NCI-H2196 (cell line): Measurements from ENCODE around the gene TLCD3A.
"Not testable (repeated sequence)": the region's sequence is repeated elsewhere in the genome, so short reads cannot be mapped to it uniquely, and the experiment has no call there.

Experiments used
- DNase-seq: peaks from one replicate; lab custom pipeline; 2025; ENCODE audit not compliant: unreplicated experiment; lab: John Stamatoyannopoulos, UW

Gene TLCD3A

DNA sequence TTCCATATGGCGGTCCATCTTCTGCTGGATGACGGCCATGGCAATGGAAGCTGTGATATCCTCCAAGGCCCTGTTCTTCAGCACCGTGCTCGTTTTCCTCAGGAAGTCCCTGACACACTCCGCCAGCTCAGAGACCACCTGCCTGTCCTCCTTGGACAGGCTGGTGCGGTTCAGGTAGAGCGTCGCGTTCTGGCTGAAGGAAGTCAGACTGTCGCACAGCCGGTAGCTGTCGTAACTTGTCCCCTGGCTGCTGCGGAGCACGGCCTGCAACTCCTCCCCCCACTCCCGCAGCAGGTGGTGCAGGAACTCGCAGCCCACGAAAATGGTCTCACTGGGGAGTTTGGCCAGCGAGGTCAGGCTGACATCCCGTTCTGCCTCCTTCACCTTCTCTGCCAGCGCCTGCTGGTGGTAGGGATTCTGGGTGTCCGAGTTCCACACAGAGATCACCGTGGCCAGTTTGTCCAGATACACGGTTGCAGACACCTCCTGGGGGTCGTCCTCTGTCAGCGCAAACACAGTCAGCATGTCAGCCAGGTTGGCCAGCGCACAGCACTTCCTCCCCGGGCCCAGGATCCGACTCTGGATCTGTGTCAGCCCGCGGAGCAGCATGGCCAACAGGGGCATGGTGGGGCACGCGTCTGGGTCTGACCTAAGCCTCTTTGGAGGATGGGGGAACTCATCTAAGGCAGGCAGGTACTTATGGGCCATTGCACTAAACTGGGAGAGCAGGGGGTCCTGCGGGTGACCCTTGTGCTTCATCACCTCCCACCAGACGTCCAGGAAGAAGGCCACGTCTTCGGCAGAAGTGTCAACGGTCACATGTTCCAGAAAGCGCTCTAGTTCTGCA, 14.6 kb downstream of the TLCD3A start:
- no peak for DNase-seq

DNA sequence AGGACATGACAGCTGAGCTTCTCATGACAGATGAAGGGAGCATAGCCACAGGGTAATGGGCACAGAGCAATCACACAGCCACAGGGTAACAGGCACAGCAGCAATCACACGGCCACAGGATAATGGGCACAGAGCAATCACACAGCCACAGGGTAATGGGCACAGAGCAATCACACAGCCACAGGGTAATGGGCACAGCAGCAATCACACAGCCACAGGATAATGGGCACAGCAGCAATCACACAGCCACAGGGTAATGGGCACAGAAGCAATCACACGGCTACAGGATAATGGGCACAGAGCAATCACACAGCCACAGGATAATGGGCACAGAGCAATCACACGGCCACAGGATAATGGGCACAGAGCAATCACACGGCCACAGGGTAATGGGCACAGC, 16.2 kb downstream of the TLCD3A start:
- not testable (repeated sequence) for DNase-seq

DNA sequence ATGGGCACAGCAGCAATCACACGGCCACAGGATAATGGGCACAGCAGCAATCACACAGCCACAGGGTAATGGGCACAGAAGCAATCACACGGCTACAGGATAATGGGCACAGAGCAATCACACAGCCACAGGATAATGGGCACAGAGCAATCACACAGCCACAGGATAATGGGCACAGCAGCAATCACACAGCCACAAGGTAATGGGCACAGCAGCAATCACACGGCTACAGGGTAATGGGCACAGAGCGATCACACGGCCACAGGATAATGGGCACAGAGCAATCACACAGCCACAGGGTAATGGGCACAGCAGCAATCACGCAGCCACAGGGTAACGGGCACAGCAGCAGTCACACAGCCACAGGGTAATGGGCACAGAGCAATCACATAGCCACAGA, 17.0 kb downstream of the TLCD3A start:
- not testable (repeated sequence) for DNase-seq

DNA sequence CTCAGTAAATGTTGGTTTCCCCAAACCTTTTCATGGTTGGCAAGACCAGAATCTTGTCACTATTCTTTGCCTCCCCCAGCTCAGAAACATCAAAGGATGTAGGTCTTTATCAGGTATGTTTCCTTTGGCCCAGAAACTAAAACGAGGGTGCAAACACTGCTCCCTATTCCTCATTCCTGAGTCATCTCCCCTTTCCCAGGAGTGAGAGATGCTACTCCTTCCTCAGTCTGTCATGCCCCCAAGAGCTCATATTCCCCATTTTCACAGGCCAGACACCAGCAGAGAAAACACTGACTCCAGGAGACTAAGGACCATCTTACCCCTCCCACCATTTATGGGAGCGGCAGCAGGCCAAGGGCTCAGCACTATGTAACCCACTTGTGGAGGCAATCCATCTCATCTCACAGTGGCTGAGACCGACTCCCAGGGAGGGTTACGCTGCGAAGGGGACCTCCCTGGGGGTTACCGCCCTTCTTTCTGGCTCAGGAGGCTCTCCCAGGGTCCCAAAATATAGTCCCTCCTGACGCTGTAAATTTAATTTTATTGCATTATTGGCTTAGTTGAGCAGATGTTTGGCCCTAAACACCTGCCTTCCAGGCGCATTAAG, 18.1 kb downstream of the TLCD3A start:
- no peak for DNase-seq

DNA sequence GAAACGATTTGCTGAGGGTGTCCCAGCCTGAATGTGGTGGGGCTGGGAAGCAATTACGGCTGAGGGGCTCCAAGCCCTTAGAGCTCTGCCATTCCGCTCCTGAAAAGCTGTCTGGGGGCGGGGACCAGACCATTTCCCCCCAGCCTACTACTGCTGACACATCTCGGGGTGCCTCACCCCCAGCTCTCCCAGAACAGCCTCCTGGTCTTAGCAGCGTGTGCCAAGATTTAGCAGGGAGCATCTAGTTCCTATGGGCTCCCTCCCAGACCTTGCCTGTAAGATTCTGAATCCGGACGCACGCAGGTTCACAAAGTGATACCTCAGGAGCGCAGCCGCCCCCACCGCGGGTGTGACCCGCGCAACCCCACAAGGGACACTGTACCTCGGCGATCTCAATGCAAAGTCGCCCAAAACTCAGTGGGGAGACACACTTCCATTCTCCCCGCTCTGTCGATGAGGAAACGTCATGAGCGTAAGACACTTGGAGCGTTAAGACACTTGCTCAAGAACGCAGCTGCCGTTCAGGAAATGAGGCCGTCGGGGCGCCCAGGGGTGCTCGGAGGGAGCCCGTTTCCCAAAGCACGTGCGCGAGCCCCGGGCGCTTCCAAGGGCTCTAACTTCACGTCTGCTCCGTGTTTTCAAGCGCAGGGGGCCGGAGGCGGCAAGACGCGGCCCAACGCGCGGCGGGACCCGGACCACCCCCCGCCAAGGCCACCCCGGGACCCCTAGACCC, 19.0 kb downstream of the TLCD3A start:
- no peak for DNase-seq

DNA sequence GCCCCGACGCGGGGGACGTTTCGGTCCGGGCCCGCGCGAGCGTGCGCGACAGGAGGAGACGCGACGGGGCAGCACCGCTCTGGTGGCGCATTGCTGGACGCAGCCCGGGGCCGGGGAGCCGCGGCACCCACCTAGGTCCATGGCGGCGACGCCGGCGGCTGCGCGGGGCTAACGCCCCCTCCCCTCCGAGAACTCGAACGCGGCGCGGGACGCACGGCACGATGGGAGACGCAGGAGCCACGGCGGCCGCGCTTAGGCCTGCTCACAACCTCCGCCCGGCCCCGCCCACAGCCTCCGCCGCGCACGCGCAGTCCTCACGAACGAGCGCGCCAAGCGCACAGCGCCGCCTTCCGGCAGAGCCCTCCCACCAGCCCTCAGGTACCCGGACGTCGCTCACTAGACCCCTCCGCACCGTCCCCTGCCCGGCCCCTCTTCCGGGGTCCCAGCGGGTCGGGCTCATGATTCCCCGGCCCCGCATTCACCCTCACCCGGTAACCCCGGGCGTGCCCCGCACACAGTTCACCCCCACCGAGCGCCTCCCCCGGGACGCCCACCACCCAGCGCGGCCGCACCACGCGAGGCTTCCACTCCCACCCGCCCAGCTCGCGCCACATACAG, 19.7 kb downstream of the TLCD3A start, which contains the start of gene GEMIN4:
TSS of gene GEMIN4 (minus strand) at position 263 of the 618 bp plus-strand sequence. CDS start at position 141, 122 bp downstream.
- peak; percentile 75 for DNase-seq

DNA sequence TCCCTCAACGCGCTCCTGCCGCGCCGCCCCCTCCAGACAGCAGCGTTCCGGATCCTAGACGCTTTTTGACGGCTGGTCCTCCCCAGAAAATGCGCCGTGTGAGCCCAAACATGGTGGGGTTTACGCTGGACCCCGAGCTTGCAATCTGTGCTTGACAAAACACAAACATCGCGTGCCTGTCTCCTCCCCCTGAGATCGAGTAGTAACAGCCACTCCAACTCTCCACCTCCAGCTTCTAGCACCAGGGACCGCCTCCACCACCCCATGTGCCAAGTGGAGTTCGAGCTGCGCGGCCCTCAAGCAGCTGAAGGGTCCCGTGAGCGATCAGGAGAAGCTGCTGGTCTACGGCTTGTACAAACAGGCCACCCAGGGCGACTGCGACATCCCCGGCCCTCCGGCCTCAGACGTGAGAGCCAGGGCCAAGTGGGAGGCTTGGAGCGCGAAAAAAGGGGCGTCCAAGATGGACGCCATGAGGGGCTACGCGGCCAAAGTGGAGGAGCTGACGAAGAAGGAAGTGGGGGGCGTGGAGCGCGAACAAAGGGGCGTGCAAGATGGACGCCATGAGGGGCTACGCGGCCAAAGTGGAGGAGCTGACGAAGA, 20.3 kb downstream of the TLCD3A start:
- DNase-seq = peak; percentile 8

DNA sequence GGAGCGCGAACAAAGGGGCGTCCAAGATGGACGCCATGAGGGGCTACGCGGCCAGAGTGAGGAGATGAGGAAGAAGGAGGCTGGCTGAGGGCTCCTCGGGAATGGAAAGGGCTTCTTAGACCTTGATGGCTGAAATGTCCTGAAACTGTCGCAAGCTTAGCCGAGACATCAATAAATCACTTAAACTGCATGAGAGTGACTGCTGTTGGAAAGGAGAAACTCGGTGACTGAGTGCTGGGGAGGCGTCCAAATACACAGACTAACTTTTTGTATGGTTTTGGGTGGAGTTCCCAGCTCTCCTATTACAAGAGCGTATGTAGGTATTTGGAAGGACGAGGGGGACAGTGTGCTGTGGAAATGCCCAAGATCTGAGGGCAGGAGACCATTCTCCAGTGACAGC, 21.0 kb downstream of the TLCD3A start:
- DNase-seq = no peak

DNA sequence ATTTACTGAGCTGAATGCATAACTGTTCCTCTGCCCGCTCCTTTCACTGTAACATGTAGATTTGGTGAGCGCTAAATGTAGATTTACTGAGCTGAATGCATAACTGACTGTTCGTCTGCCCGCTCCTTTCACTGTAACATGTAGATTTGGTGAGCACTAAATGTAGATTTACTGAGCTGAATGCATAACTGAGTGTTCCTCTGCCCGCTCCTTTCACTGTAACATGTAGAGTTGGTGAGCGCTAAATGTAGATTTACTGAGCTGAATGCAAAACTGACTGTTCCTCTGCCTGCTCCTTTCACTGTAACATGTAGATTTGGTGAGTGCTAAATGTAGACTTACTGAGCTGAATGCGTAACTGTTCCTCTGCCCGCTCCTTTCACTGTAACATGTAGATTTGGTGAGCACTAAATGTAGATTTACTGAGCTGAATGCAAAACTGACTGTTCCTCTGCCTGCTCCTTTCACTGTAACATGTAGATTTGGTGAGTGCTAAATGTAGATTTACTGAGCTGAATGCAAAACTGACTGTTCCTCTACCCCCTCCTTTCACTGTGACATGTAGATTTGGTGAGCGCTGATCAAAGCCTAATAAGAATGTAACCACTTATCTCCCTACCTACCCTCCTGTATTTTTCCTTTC, 23.0 kb downstream of the TLCD3A start:
- DNase-seq = not testable (repeated sequence)

DNA sequence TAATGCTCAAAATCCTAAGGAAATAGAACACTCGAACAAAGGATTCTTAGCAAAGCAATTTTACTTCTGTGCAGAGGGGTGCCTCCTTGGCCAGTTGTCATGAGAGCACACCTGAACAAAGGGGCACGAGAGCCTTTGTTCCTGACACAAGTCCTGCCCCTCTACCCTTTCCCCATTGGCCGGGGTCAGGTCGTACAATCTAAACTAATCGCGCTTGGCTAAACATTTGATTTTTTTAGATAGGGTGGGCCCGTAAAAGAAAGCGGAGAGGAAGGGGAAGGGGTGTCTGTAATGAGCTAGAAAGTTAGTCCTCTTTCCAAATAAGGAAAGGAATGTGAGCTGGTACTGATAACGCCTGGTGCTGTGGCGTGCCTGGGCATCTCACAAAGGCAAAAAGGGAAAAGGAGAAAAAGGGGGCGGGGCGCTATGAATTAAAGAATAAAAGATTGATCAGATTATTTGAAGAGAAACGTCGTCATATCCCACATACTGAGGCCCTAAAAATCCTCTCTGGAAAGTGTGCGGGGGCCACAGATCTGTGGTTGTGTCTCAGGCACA, 23.7 kb downstream of the TLCD3A start:
- not testable (repeated sequence) for DNase-seq

DNA sequence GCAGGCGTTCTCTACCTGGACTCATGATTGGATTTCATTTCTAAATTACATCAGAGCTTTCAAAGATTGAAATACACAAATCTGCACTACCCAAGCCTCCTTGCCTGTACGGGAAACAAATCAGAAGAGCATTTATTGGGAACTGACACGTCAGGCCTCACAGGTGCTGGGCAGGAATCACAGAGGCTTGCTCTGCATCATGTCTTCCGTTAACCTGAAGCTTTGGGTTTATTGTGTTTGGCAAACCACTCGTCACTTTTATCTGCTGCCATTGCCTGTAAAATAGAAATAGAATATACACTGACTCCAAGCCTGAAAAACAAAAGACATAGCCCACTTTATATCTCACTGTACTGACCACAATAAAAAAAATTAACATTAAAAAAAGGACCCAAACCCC, 27.6 kb downstream of the TLCD3A start:
- no peak for DNase-seq

DNA sequence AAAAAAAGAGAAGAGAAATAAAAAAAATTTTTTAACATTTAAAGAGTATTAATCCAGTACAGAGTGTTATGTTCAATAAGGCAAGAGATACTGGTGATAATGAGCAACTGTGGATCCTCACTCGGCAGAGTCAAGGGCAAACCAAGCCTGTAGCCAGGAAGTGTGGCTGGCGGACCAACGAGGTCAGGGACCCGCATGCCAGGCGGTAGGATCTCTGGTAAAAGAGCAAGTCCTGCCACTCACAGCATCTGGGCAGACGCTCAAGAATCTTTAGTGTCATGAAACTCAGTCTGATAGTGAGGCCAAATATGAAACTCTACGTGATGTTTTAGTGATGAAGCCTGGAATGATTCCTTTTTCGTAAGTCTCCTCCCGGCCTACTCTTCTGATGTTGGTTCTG, 28.0 kb downstream of the TLCD3A start:
- DNase-seq = no peak

DNA sequence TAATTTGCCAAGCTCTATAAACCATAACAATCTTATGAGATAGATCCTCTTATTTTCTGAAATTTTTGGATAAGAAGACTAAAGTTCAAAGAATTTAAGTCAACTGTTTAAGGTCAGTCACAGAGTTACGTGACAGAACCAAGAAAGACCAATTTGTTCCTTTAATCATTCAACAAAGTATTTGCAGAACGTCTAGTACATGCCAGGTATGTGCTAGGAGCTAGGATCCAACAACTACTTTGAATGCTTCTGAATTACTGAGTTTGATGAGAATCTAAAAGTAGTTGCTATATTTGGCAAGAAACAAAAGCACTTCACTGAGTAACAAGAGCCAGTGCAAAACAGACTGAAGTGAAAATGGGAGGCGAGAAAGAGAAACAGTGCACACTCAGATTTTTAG, 34.7 kb downstream of the TLCD3A start:
- DNase-seq = no peak

DNA sequence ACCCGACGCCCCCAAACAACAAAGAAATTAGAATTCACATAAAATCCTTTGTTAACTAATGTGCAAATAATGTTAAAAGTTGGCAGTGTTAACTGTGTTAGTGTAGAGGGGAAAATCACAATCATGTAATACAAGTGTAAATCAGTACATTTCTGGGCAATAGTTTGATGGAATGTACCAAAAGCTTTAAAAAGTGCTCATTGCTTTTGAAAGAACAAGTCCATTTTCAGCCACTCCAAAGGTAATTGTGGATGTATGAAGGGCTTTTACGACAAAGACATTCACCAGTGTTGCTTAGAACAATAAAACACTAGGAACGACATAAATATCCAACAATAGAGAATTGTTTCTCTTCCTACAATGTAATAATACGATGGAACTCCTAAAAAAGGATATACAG, 40.6 kb downstream of the TLCD3A start:
- no peak for DNase-seq

DNA sequence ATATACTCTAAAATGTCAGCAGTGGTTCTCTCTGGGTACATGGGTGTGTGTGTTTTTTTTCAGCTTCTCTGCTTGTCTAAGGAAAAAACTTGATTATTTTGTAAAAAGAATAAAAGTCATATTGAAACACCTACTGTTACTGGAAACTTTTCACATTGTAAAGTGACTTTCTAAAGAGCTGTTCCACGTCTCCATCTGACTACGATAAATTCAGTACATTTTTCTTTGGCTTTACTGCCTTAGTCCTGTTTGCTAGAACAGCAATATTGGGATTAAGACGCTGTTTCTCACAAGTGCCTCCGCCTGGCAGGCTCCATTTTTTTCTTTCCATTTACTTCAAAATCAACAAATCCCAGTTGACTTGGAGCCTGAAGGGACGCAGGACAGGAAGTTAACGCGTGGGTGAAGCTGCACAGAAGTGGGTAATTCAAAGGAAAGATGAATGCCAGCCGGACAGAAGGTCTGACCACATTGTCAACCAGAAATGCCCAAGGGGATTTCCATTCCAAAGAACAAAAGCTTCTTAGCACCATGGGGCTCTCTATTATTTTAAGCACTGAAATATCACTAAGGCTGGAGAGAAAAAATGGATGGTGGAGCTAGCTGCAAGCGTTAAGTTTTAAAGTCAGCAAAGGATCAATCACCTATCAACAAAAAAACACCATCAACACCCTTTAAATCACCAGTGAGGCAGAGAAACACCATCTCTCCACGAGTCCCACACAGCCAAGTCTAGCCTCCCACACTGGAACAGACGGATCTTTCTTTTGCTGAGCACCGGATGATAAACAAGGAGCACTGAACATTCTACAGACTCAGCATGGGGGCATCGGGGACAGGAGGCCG, 41.3 kb downstream of the TLCD3A start:
- DNase-seq = no peak

DNA sequence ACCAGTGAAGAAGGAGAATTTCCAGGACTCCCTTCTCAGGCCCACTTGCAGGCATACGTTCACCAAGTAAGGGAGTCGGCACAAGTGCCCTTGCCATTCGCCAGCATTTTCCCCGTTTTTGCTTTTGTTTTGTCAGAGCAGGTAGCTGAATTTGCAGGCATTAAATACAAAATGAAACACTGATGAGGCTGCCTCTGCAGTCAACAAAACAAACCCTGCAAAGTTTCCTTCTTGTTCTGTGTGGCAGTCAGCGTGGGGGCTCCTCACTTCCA, 41.9 kb downstream of the TLCD3A start:
- DNase-seq = no peak

DNA sequence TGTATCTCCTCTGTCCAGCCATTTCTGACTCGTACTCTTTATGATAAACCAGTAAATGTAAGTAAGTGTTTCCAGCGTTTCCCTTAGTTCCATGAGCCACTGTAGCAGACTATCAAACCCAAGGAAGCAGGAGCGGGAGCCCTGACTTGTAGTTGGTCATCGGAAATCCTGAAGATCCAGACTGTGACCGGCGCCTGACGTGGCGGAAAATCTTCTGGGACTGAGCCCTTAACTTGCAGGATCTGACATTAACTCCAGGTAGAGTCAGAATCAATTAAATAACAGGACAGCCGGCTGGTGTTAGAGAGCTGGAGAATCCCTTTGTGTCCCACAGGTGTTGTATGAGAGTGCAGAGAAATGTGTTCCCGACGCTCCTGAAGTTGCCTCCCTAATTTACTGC, 45.7 kb downstream of the TLCD3A start:
- no peak for DNase-seq

DNA sequence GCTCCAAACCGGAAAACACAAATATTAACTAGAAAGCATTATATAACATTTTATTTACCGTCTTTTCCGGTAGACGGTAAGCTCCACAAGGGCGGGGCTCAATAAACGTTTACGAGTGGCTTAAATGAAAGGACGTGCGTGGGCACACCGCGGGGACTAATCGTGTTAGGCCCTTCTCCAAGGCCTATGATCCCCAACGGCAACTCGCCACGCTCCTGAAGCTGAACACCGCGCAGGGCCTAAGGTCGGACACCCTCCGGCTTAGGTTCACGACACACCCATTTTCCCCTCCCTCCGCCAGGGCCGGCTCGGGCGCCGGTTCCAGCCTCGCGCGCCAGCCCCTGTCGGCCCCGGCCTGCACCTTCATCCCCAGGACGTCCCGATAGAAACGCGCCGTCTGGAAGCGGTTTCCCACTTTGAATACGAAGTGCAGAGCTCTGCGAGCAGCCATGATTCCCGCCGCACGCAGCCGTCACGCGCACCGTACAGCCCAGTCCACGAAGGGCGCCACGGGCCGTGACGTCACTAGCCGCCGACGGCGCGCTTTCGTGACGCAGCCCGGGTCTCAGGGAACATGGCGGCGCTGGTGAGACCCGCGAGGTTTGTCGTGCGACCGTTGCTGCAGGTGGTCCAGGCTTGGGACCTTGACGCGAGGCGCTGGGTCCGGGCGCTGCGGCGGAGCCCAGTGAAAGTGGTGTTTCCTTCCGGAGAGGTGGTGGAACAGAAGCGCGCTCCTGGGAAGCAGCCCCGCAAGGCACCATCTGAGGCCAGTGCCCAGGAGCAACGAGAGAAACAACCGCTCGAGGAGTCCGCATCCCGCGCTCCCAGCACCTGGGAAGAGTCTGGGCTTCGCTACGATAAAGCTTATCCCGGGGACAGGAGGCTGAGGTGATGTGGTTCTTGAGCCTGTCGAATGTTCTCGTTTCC, 49.7 kb downstream of the TLCD3A start, which contains the start of the genes GLOD4 and MRM3:
TSS of gene GLOD4 (minus strand) at position 476 of the 927 bp plus-strand sequence. CDS start at position 451, 25 bp downstream.
TSS of gene MRM3 (plus strand) at position 549 of the 927 bp plus-strand sequence. CDS start at position 575, 26 bp downstream.
- peak; percentile 63 for DNase-seq
